H1 (cell line): ENCODE results near the gene SNW1. TPM values are rescaled to one million over a fixed set of nuclear protein-coding genes. Genes with fewer than 3 reads are reported as not detected.

ENCODE experiments used
- GTF2F1 ChIP-seq: IDR thresholded peaks from 2 replicates; pipeline ENCODE4 v1.6.1; 2012; ENCODE audit warnings: low read depth, low read length, improper control_type of control experiment, borderline replicate concordance
- MAFK ChIP-seq: IDR thresholded peaks from 2 replicates; pipeline ENCODE4 v1.6.1; 2012; ENCODE audit warnings: low read depth, mild to moderate bottlenecking, improper control_type of control experiment, low read length
- TAF1 ChIP-seq: IDR thresholded peaks from 2 replicates; pipeline ENCODE4 v1.6.1; 2011; ENCODE audit warnings: mild to moderate bottlenecking, low read depth, low read length
- YY1 ChIP-seq: IDR thresholded peaks from 2 replicates; pipeline ENCODE4 v1.6.1; 2011; ENCODE audit warnings: low read depth, mild to moderate bottlenecking, low read length
- polyA plus RNA-seq, 7 experiments: library from polyadenylated mRNA; depleted of rRNA in 3 of 7; stranded (reverse) in 5 of 7; unstranded in 2 of 7; fragments of >200 nt in 5 of 7; fragments of 200-250 nt in 2 of 7; gene quantifications; 1 replicate in 5 of 7; 2 replicates in 1 of 7; 4 replicates in 1 of 7; pipeline versions ENCODE4 v1.2.1 to v1.2.3, GENCODE V29; 2011 to 2013; ENCODE audit warnings: missing spikeins in 2 of 7, mixed read lengths in 2 of 7
- total RNA-seq: library from RNA; stranded (reverse); fragmentation: NEBNext Ultra II Directional; extraction: Animal tissue kit (Norgen Biotek cat#: 25700); gene quantifications from 2 replicates; pipeline ENCODE4 v1.2.1, GENCODE V29; 2021

The SNW1 gene
- total and polyA plus RNA-seq, 2 of the 8 experiments (the other 6 are each of a cell fraction or from before 2014, with no cell fraction given) = 13.2 to 79.2 TPM

DNA sequence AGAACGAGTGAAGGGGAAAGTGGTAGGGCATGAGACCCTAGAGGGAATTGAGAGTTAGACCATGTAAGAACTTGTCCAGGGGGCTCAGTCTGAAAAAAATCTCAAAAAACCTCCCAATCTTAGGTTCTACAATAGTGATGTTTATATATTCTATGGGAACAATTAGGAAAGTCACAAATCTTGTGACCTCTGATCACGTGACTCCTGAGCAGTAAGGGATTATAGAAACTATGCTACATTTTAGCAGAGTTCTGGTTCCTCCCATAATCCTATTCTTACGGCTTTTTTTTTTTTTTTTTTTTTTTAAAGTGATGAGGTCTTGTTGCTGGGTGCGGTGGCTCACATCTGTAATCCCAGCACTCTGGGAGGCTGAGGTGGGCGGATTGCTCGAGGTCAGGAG lies 44.8 kb upstream of the SNW1 start (continued):
- TF ChIP-seq TAF1 = no peak
- no peak for TF ChIP-seq YY1
- no peak for TF ChIP-seq MAFK
- no peak for TF ChIP-seq GTF2F1
